T-helper 2 cell treated with Interferon-gamma antibody and Interleukin-4, amounts not matched to agents 100 ng/mL and 5 ng/mL, for 36 hours (primary cell): ENCODE results near the gene ANKH. TPM values are rescaled to one million over a fixed set of nuclear protein-coding genes. Genes with fewer than 3 reads are reported as not detected.

Source experiments
- intact Hi-C: fragments of 100-400 bp; cut with micrococcal nuclease; formaldehyde crosslinking; loops from one replicate; pipeline ENCODE4 v1.15.1; 2023
- total RNA-seq: library from RNA; stranded (reverse); gene quantifications from 2 replicates; pipeline ENCODE4 v1.2.3, GENCODE V29; 2022

The ANKH gene
- total RNA-seq, 1 donor from 2014 or later = 74.8 TPM

- intact Hi-C loops = no loop called here
Observed at GRCh38 chr5:14696057-14696456, 175.5 kb downstream of the ANKH start.

GRCh38 chr5:14695152-14695551, 176.4 kb downstream of the ANKH start:
- intact Hi-C loops = no loop called here

- intact Hi-C loops = no loop called here
Observed at GRCh38 chr5:14693070-14693469, 178.5 kb downstream of the ANKH start.

- intact Hi-C loops = loop anchor here (5.0 kb wide), 3 partner anchors 40 to 260 kb away; partner anchors contain the start of gene ANKH
Observed at GRCh38 chr5:14687023-14687665, 184.4 kb downstream of the ANKH start.

GRCh38 chr5:14686517-14686916, 185.1 kb downstream of the ANKH start:
- intact Hi-C loops = loop anchor here (5.0 kb wide), 3 partner anchors 41 to 261 kb away; partner anchors contain the start of gene ANKH

- intact Hi-C loops = loop anchor here (1.0 to 5.0 kb wide), 5 partner anchors 21 to 318 kb away; partner anchors contain the start of gene ANKH
Observed at GRCh38 chr5:14685757-14686156, 185.8 kb downstream of the ANKH start.

GRCh38 chr5:14684757-14685156, 186.8 kb downstream of the ANKH start:
- intact Hi-C loops = loop anchor here (1.0 to 5.0 kb wide), 5 partner anchors 22 to 319 kb away; partner anchors contain the start of gene ANKH

GRCh38 chr5:14683906-14684455, 187.6 kb downstream of the ANKH start:
- intact Hi-C loops = no loop called here

GRCh38 chr5:14681236-14681752, 190.3 kb downstream of the ANKH start:
- intact Hi-C loops = no loop called here

GRCh38 chr5:14679595-14679994, 192.0 kb downstream of the ANKH start:
- intact Hi-C loops = no loop called here

- intact Hi-C loops = no loop called here
Observed at GRCh38 chr5:14678773-14679334, 192.7 kb downstream of the ANKH start.

- intact Hi-C loops = no loop called here
Observed at GRCh38 chr5:14676320-14676719, 195.3 kb downstream of the ANKH start.

GRCh38 chr5:14675865-14676300, 195.7 kb downstream of the ANKH start:
- intact Hi-C loops = loop anchor here (1.0 kb wide), 1 partner anchor 10 kb away; no protein-coding TSS in a partner anchor

GRCh38 chr5:14674983-14675854, 196.4 kb downstream of the ANKH start:
- intact Hi-C loops = loop anchor here (1.0 kb wide), 1 partner anchor 9 kb away; no protein-coding TSS in a partner anchor

- intact Hi-C loops = no loop called here
Observed at GRCh38 chr5:14673443-14673842, 198.1 kb downstream of the ANKH start.

GRCh38 chr5:14672484-14673394, 198.8 kb downstream of the ANKH start:
- intact Hi-C loops = no loop called here

GRCh38 chr5:14672082-14672481, 199.5 kb downstream of the ANKH start:
- intact Hi-C loops = no loop called here

GRCh38 chr5:14671414-14671813, 200.2 kb downstream of the ANKH start:
- intact Hi-C loops = no loop called here

GRCh38 chr5:14669975-14670374, 201.6 kb downstream of the ANKH start:
- intact Hi-C loops = loop anchor here (5.0 to 10.0 kb wide), 2 partner anchors 332 to 1945 kb away; partner anchors contain the start of gene RETREG1

GRCh38 chr5:14669415-14669814, 202.2 kb downstream of the ANKH start:
- intact Hi-C loops = loop anchor here (5.0 to 10.0 kb wide), 2 partner anchors 333 to 1945 kb away; partner anchors contain the start of gene RETREG1
